DND-41 (cell line): ENCODE measurements around the gene NFKB1.

Source experiments
- CTCF ChIP-seq: IDR thresholded peaks from 2 replicates; pipeline ENCODE4 v1.5.1; 2012; ENCODE audit warnings: borderline replicate concordance, low read length, moderate library complexity, mild to moderate bottlenecking; ENCODE audit not compliant: poor library complexity, severe bottlenecking; ENCODE audit errors: extremely low read depth
- EZH2 ChIP-seq: IDR thresholded peaks from 3 replicates; pipeline ENCODE4 v1.6.1; 2012; ENCODE audit warnings: borderline replicate concordance, low read depth, mild to moderate bottlenecking, moderate library complexity, low read length, inconsistent platforms; ENCODE audit not compliant: severe bottlenecking

- TF ChIP-seq CTCF: no peak
- TF ChIP-seq EZH2: no peak
These were observed 103.2 kb downstream of the NFKB1 start for GRCh38 chr4:102604222-102604940.
